ENCODE data around the gene ZNF358. TPM values are rescaled to one million over a fixed set of nuclear protein-coding genes. Genes with fewer than 3 reads are reported as not detected.

The ZNF358 gene
- total RNA-seq, 6 donors from 2014 or later, result 31.1 to 116 (median 57.8) TPM

DNA sequence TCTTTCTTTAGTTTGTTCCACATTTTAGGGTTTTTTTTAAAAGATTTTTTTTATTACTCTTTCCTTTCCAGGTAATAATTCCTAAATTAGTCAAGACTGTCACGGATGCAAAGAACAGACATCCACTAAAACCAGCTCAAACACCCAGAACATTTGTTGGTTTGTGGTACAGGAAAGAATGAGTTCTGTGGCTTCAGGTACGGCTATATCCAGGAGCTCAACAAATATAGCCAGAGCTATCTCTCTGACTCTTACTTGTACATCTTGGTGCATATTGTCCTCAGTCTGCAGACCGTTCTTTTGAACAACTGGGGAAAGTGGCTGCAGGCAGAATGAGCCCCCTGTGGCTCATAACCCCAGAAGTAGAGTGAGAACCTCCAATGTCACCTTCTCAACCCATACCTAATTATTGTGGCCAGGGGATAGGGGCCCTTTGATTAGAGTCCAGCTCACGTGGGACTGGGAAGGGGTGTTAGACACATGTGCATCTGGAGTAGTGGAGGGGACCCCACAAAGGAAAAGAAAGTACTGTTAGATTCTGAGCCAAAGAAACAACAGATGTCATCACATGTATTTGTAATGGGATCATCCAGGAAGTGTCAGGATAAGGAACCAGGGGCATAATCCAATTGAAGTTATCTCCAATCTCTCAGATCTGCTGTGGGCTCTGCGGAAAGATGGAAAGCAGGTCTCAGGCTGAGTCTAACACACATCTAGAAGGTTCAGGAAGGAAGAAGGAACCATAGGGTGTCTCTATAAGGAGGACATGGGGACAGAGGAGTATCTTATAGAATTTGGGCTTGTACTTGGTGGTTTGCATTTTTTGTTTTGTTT lies 1.9 kb upstream of the ZNF358 start:
- 82 to 84% methylated on average over 5 of the region's 5 CpGs for WGBS, 2 donors
- peak overlapping the region; percentile 84 to 95 (median 86) for H3K27ac ChIP-seq
- H3K27me3 ChIP-seq, result no peaks in the 10 kb centered on the region
- DNase-seq, result no peak
- peaks cover 0 to under 1% (median 0%) of the 10 kb centered on the region in 4 donors for H3K36me3 ChIP-seq
- no peak for TF ChIP-seq EP300 (IDR thresholded peaks at IDR 0.05)
- no peak for TF ChIP-seq POLR2AphosphoS5 (IDR thresholded peaks at IDR 0.05)
- H3K4me1 ChIP-seq, result peaks cover 23 to 28% (median 24%) of the 10 kb centered on the region in 4 donors
- H3K9me3 ChIP-seq, result no peaks in the 10 kb centered on the region
- ATAC-seq (ENCODE audit: low FRiP score in 2 of 2), result no peak
- H3K4me3 ChIP-seq, result no peak overlapping the region

DNA sequence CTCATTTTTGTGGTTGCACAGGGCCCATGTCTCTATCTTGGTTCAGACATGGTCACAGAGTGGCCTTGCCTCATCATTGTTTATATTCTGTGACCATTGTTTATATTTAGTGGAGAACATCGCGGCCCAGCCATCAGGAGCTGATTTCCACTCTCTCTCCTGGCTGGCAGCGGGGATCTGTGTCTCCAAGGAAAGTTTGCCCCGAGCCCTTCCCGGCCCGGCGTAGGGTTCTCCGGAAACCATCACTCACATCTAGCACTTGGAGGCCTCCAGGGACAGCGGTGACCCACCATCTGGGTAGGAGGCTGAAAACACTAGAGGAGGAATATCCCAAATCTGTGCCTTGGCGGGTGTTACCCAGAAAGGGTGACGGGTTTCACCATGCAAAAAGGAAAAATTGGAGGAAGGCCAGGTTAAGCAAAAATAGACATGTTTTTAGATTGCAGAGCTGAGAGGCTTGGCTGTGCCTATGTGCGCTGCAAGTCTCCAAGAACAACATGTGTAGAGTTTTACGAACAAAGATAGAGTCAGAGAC lies 726 bp upstream of the ZNF358 start:
- DNase-seq (no peak), ATAC-seq (ENCODE audit: low FRiP score in 2 of 2) (peak; percentile 12 to 27)
- WGBS, 2 donors, result 48 to 64% methylated on average over 13 of the region's 13 CpGs
- Histone ChIP-seq H3K27ac (peak overlapping the region; percentile 84 to 95 (median 86)), H3K4me1 (peaks cover 23 to 28% (median 24%) of the 10 kb centered on the region in 4 donors), H3K36me3 (peaks cover 0 to 12% (median 9%) of the 10 kb centered on the region in 4 donors), H3K9me3 (no peaks in the 10 kb centered on the region), H3K4me3 (peak overlapping the region in 3 of 4 donors; percentile 74 to 85 (median 74)), H3K27me3 (no peaks in the 10 kb centered on the region)
- peak; percentile 62 to 81 for TF ChIP-seq POLR2AphosphoS5 (IDR thresholded peaks at IDR 0.05)
- peak in 2 of 4 donors; percentile 76 to 85 for TF ChIP-seq EP300 (IDR thresholded peaks at IDR 0.05)
- no peak for TF ChIP-seq POLR2A (IDR thresholded peaks at IDR 0.05)

DNA sequence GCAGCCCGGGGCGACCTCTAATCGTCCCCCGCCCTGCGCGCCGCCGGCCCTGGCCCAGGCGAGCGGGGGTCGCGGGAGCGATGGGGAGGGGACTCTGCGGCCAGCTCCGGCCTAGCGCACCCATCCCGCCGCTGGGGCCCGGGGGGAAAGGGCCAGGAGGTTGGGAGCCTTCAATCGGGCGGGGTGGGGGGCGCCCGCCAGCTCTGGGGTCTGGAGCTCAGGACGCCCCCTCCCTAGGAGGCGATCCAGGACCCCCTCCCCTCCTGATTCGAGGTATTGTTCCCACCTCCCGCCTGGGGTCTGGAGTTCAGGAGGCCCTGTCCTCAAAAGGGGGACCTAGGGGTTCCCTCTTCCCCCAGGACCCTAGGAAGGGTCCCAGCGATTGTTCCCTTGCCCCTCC lies 430 bp downstream of the ZNF358 start:
- DNase-seq (peak in 1 of 2 donors; percentile 83), ATAC-seq (ENCODE audit: low FRiP score in 2 of 2) (no peak)
- WGBS, 2 donors, result 0% methylated on average over 1 of the region's 28 CpGs; no CpG with 5 or more reads in 1 of the 2 donors
- TF ChIP-seq EP300 (IDR thresholded peaks at IDR 0.05) (no peak), POLR2A (IDR thresholded peaks at IDR 0.05) (no peak), POLR2AphosphoS5 (IDR thresholded peaks at IDR 0.05) (no peak)
- TF ChIP-seq, protein P1, sequence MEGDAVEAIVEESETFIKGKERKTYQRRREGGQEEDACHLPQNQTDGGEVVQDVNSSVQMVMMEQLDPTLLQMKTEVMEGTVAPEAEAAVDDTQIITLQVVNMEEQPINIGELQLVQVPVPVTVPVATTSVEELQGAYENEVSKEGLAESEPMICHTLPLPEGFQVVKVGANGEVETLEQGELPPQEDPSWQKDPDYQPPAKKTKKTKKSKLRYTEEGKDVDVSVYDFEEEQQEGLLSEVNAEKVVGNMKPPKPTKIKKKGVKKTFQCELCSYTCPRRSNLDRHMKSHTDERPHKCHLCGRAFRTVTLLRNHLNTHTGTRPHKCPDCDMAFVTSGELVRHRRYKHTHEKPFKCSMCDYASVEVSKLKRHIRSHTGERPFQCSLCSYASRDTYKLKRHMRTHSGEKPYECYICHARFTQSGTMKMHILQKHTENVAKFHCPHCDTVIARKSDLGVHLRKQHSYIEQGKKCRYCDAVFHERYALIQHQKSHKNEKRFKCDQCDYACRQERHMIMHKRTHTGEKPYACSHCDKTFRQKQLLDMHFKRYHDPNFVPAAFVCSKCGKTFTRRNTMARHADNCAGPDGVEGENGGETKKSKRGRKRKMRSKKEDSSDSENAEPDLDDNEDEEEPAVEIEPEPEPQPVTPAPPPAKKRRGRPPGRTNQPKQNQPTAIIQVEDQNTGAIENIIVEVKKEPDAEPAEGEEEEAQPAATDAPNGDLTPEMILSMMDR (IDR thresholded peaks at IDR 0.05), result no peak
- Histone ChIP-seq H3K27ac (peak overlapping the region; percentile 86 to 95 (median 93)), H3K9me3 (no peaks in the 10 kb centered on the region), H3K4me3 (peak overlapping the region; percentile 64 to 85 (median 74)), H3K36me3 (peaks cover 0 to 18% (median 11%) of the 10 kb centered on the region in 4 donors), H3K27me3 (no peaks in the 10 kb centered on the region), H3K4me1 (peaks cover 23 to 28% (median 24%) of the 10 kb centered on the region in 4 donors)

DNA sequence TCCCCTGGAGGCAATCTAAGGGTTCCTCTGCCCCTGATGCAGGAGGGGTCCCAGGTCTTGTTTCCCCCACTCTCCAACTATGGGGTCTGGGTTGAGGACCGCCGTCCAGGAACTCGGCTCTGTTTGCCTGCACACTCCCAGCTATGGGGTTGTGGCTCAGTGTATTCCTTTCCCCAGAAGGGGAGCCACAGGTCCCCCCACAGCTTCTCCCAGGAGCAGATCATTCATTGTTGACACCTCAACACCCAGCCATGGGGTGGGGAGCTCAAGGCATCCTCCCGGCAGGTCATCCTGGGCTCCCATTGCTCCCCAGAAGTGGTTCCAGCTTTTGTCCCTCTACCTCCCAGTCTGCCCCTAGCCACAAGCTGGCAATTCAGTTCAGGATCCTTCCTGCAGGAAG lies 975 bp downstream of the ZNF358 start:
- Histone ChIP-seq H3K9me3 (no peaks in the 10 kb centered on the region), H3K27me3 (no peaks in the 10 kb centered on the region), H3K4me1 (peaks cover 26 to 31% (median 27%) of the 10 kb centered on the region in 4 donors), H3K36me3 (peaks cover 0 to 18% (median 11%) of the 10 kb centered on the region in 4 donors), H3K27ac (peak overlapping the region; percentile 86 to 95 (median 93)), H3K4me3 (peak overlapping the region in 3 of 4 donors; percentile 74 to 85 (median 74))
- DNase-seq (no peak), ATAC-seq (ENCODE audit: low FRiP score in 2 of 2) (no peak)
- WGBS, 2 donors, result 80 to 87% methylated on average over 1 to 4 of the region's 4 CpGs
- TF ChIP-seq, protein P1 (IDR thresholded peaks at IDR 0.05), result no peak
- TF ChIP-seq POLR2A (IDR thresholded peaks at IDR 0.05) (no peak), POLR2AphosphoS5 (IDR thresholded peaks at IDR 0.05) (no peak), EP300 (IDR thresholded peaks at IDR 0.05) (no peak)

DNA sequence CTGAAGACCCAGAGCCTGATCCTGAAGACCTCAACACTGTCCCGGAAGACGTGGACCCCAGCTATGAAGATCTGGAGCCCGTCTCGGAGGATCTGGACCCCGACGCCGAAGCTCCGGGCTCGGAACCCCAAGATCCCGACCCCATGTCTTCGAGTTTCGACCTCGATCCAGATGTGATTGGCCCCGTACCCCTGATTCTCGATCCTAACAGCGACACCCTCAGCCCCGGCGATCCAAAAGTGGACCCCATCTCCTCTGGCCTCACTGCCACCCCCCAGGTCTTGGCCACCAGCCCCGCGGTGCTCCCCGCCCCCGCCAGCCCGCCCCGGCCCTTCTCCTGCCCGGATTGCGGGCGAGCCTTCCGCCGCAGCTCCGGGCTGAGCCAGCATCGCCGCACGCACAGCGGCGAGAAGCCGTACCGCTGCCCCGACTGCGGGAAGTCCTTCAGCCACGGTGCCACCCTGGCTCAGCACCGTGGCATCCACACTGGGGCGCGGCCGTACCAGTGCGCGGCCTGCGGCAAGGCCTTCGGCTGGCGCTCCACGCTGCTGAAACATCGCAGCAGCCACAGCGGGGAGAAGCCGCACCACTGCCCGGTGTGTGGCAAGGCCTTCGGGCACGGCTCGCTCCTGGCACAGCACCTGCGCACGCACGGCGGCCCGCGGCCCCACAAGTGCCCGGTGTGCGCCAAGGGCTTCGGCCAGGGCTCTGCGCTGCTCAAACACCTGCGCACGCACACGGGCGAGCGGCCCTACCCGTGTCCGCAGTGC lies 3.6 kb downstream of the ZNF358 start:
- Histone ChIP-seq H3K27ac (no peak overlapping the region), H3K4me1 (peaks cover 39 to 53% (median 39%) of the 10 kb centered on the region in 4 donors), H3K4me3 (no peak overlapping the region), H3K9me3 (no peaks in the 10 kb centered on the region), H3K36me3 (peaks cover 0 to 18% (median 11%) of the 10 kb centered on the region in 4 donors), H3K27me3 (no peaks in the 10 kb centered on the region)
- DNase-seq, result peak in 1 of 2 donors; percentile 86
- no peak for ATAC-seq (ENCODE audit: low FRiP score in 2 of 2)
- TF ChIP-seq, protein P1 (IDR thresholded peaks at IDR 0.05), result no peak
- no peak for TF ChIP-seq POLR2A (IDR thresholded peaks at IDR 0.05)
- TF ChIP-seq POLR2AphosphoS5 (IDR thresholded peaks at IDR 0.05), result no peak
- TF ChIP-seq EP300 (IDR thresholded peaks at IDR 0.05), result no peak
- 96 to 97% methylated on average over 32 to 43 of the region's 74 CpGs for WGBS, 2 donors

Measured in upper lobe of left lung (tissue), 6 donors.